MM.1S (cell line): Measurements from ENCODE around the gene GULP1.

Experiments
- DNase-seq: peaks from one replicate; pipeline ENCODE4 v3.0.0-alpha.2; 2015
- H2AFZ ChIP-seq: fragments of 300-600 bp; sonication (generic); 2 replicates; pipeline ENCODE4 v1.6.0; 2016; ENCODE audit warnings: antibody characterized with exemption, low read length
- H3F3A ChIP-seq: fragments of 300-600 bp; sonication (generic); 2 replicates; pipeline ENCODE4 v1.6.1; 2016; ENCODE audit warnings: mild to moderate bottlenecking, antibody characterized with exemption, low read length, moderate library complexity, mixed read lengths; ENCODE audit not compliant: insufficient read depth
- H3K27ac ChIP-seq: fragments of 300-600 bp; sonication (generic); 2 replicates; pipeline ENCODE4 v1.5.1; 2016; ENCODE audit warnings: mild to moderate bottlenecking, low read length
- H3K27me3 ChIP-seq: fragments of 300-600 bp; sonication (generic); replicated peaks from 2 replicates; pipeline ENCODE4 v1.6.0; 2016; ENCODE audit warnings: low read length; ENCODE audit not compliant: insufficient read depth
- H3K36me3 ChIP-seq: fragments of 300-600 bp; sonication (generic); replicated peaks from 2 replicates; pipeline ENCODE4 v1.6.1; 2016; ENCODE audit warnings: mild to moderate bottlenecking, low read length, mixed read lengths; ENCODE audit not compliant: insufficient read depth
- H3K4me1 ChIP-seq: fragments of 300-600 bp; sonication (generic); 2 replicates; pipeline ENCODE4 v1.6.1; 2016; ENCODE audit warnings: low read length, mixed read lengths
- H3K4me2 ChIP-seq: fragments of 300-600 bp; sonication (generic); 2 replicates; pipeline ENCODE4 v1.6.0; 2016; ENCODE audit warnings: low read depth, low read length
- H3K4me3 ChIP-seq: fragments of 300-600 bp; sonication (generic); 2 replicates; pipeline ENCODE4 v1.5.1; 2016; ENCODE audit warnings: low read length, mixed read lengths
- H3K79me2 ChIP-seq: fragments of 300-600 bp; sonication (generic); 2 replicates; pipeline ENCODE4 v1.6.1; 2016; ENCODE audit warnings: mixed run types, low read length, mixed read lengths
- H3K9ac ChIP-seq: fragments of 300-600 bp; sonication (generic); 2 replicates; pipeline ENCODE4 v1.6.1; 2016; ENCODE audit warnings: low read length, mixed read lengths
- H3K9me2 ChIP-seq: fragments of 300-600 bp; sonication (generic); replicated peaks from 2 replicates; pipeline ENCODE4 v1.6.1; 2016; ENCODE audit warnings: mild to moderate bottlenecking, low read length, mixed read lengths; ENCODE audit not compliant: insufficient read depth
- H3K9me3 ChIP-seq: fragments of 300-600 bp; sonication (generic); replicated peaks from 2 replicates; pipeline ENCODE4 v1.6.1; 2016; ENCODE audit warnings: mild to moderate bottlenecking, low read length, mixed read lengths; ENCODE audit not compliant: insufficient read depth
- H4K20me1 ChIP-seq: fragments of 300-600 bp; sonication (generic); 2 replicates; pipeline ENCODE4 v1.6.1; 2016; ENCODE audit warnings: mild to moderate bottlenecking, low read length, moderate library complexity, mixed read lengths; ENCODE audit not compliant: insufficient read depth
- CTCF ChIP-seq: fragments of 300-600 bp; sonication (generic); IDR thresholded peaks from 2 replicates; pipeline ENCODE4 v1.5.1; 2016; ENCODE audit warnings: antibody characterized with exemption, low read length, mixed read lengths
- EZH2 ChIP-seq: fragments of 300-600 bp; sonication (generic); optimal IDR thresholded peaks from 2 replicates; pipeline ENCODE3; 2017; ENCODE audit warnings: low read depth, mild to moderate bottlenecking, antibody characterized with exemption, low read length, mixed read lengths
- EZH2phosphoT487 ChIP-seq: fragments of 300-600 bp; sonication (generic); IDR thresholded peaks from 2 replicates; pipeline ENCODE4 v1.6.1; 2018; ENCODE audit warnings: antibody characterized with exemption, low read length

GULP1 gene

GRCh38 chr2:188379748-188380147, 88.1 kb downstream of the GULP1 start:
- no peaks in the 10 kb centered on the region for H4K20me1 ChIP-seq
- H3K9ac ChIP-seq = no peak overlapping the region
- H3K4me1 ChIP-seq = no peaks in the 10 kb centered on the region
- no peak for DNase-seq
- H3F3A ChIP-seq = no peaks in the 10 kb centered on the region
- H3K27ac ChIP-seq = no peak overlapping the region
- H3K27me3 ChIP-seq = no peaks in the 10 kb centered on the region
- no peak overlapping the region for H3K4me2 ChIP-seq
- TF ChIP-seq EZH2phosphoT487 (no peak), CTCF (no peak), EZH2 (no peak)
- H3K4me3 ChIP-seq = no peak overlapping the region
- H3K9me3 ChIP-seq = no peaks in the 10 kb centered on the region
- no peaks in the 10 kb centered on the region for H3K36me3 ChIP-seq
- no peak overlapping the region for H2AFZ ChIP-seq
- no peaks in the 10 kb centered on the region for H3K79me2 ChIP-seq
- H3K9me2 ChIP-seq = no peaks in the 10 kb centered on the region

GRCh38 chr2:188380280-188380679, 88.6 kb downstream of the GULP1 start:
- no peaks in the 10 kb centered on the region for H3F3A ChIP-seq
- no peak overlapping the region for H3K4me3 ChIP-seq
- H3K27ac ChIP-seq = no peak overlapping the region
- no peaks in the 10 kb centered on the region for H3K79me2 ChIP-seq
- H3K27me3 ChIP-seq = no peaks in the 10 kb centered on the region
- H3K36me3 ChIP-seq = no peaks in the 10 kb centered on the region
- H3K4me1 ChIP-seq = no peaks in the 10 kb centered on the region
- H3K9me2 ChIP-seq = no peaks in the 10 kb centered on the region
- H3K4me2 ChIP-seq = no peak overlapping the region
- DNase-seq = no peak
- H2AFZ ChIP-seq = no peak overlapping the region
- no peaks in the 10 kb centered on the region for H3K9me3 ChIP-seq
- H3K9ac ChIP-seq = no peak overlapping the region
- TF ChIP-seq EZH2phosphoT487 (no peak), EZH2 (no peak), CTCF (no peak)
- no peaks in the 10 kb centered on the region for H4K20me1 ChIP-seq

- H3K27me3 ChIP-seq = no peaks in the 10 kb centered on the region
- H3K4me2 ChIP-seq = no peak overlapping the region
- H3K36me3 ChIP-seq = no peaks in the 10 kb centered on the region
- H3F3A ChIP-seq = no peaks in the 10 kb centered on the region
- no peak for TF ChIP-seq CTCF
- no peak for TF ChIP-seq EZH2phosphoT487
- no peak for TF ChIP-seq EZH2
- H3K27ac ChIP-seq = no peak overlapping the region
- no peaks in the 10 kb centered on the region for H3K9me3 ChIP-seq
- H3K79me2 ChIP-seq = no peaks in the 10 kb centered on the region
- no peaks in the 10 kb centered on the region for H3K9me2 ChIP-seq
- no peak overlapping the region for H3K9ac ChIP-seq
- H3K4me1 ChIP-seq = no peaks in the 10 kb centered on the region
- H2AFZ ChIP-seq = no peak overlapping the region
- no peak overlapping the region for H3K4me3 ChIP-seq
- no peaks in the 10 kb centered on the region for H4K20me1 ChIP-seq
- no peak for DNase-seq
Observed at GRCh38 chr2:188381614-188382013, 89.9 kb downstream of the GULP1 start.

- H3K9ac ChIP-seq = no peak overlapping the region
- H4K20me1 ChIP-seq = no peaks in the 10 kb centered on the region
- H3K79me2 ChIP-seq = no peaks in the 10 kb centered on the region
- no peak for TF ChIP-seq EZH2phosphoT487
- TF ChIP-seq CTCF = no peak
- no peak for TF ChIP-seq EZH2
- no peak for DNase-seq
- no peaks in the 10 kb centered on the region for H3K9me3 ChIP-seq
- H3F3A ChIP-seq = no peaks in the 10 kb centered on the region
- no peaks in the 10 kb centered on the region for H3K9me2 ChIP-seq
- H3K4me1 ChIP-seq = no peaks in the 10 kb centered on the region
- H2AFZ ChIP-seq = no peak overlapping the region
- no peak overlapping the region for H3K27ac ChIP-seq
- H3K36me3 ChIP-seq = no peaks in the 10 kb centered on the region
- H3K4me3 ChIP-seq = no peak overlapping the region
- no peaks in the 10 kb centered on the region for H3K27me3 ChIP-seq
- H3K4me2 ChIP-seq = no peak overlapping the region
Observed at GRCh38 chr2:188382107-188382506, 90.4 kb downstream of the GULP1 start.
